HG03342 (cell line): ENCODE results near the gene LRRN3.

Source experiments
- ATAC-seq: cut with Tn5 transposase; IDR thresholded peaks from one replicate; pipeline ENCODE4 v1.9.1; 2021; ENCODE audit warnings: mild to moderate bottlenecking, moderate library complexity; ENCODE audit not compliant: unreplicated experiment

Gene LRRN3

GRCh38 chr7:111162692-111163091 lies 71.8 kb downstream of the LRRN3 start:
- no peak for ATAC-seq

GRCh38 chr7:111164442-111164841 lies 73.5 kb downstream of the LRRN3 start:
- ATAC-seq, result no peak

GRCh38 chr7:111168182-111168581 lies 77.3 kb downstream of the LRRN3 start:
- ATAC-seq, result no peak

GRCh38 chr7:111172564-111173257 lies 81.8 kb downstream of the LRRN3 start:
- ATAC-seq, result no peak

- no peak for ATAC-seq
Observed at GRCh38 chr7:111173528-111173927, 82.6 kb downstream of the LRRN3 start.

GRCh38 chr7:111173990-111174389 lies 83.1 kb downstream of the LRRN3 start:
- ATAC-seq, result no peak

GRCh38 chr7:111174510-111174909 lies 83.6 kb downstream of the LRRN3 start:
- ATAC-seq, result no peak
